ENCODE data around the gene ABL1.

Gene ABL1

DNA sequence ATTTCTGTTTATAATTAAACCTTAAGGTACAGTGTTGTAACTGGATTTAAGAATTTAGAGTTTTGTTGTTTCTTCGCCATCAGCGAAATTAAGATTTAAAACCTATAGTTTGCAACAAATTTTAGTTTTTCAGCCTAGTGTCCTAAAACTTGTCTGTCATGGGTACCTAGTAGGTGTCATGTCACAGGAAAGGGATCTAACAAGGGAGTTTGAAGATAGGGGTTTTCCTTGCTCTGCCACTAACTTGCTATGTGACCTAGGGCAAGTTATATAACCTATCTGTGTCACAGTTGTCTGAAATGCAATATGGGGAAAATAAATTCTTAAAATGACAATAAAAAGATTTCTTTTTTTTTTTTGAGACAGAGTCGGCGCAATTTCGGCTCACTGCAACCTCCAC lies 9.2 kb upstream of the ABL1 start:
- no peaks in the 10 kb centered on the region for H3K27me3 ChIP-seq (ENCODE audit: control insufficient read depth, insufficient read depth, low read length)
- no peak overlapping the region for H3K9ac ChIP-seq (ENCODE audit: low read length)
- H3K27ac ChIP-seq (ENCODE audit: low read depth, low read length) = no peak overlapping the region
- no peaks in the 10 kb centered on the region for H3K36me3 ChIP-seq (ENCODE audit: control insufficient read depth, insufficient read depth, low read length)
- H3K9me3 ChIP-seq (ENCODE audit: control insufficient read depth, insufficient read depth, low read depth, low read length) = peaks cover 4% of the 10 kb centered on the region; the same call in 1 of the 2 replicates
- H3K4me3 ChIP-seq (ENCODE audit: low read depth, low read length) = no peak overlapping the region
- peaks cover 33% of the 10 kb centered on the region for H3K4me1 ChIP-seq (ENCODE audit: control insufficient read depth, insufficient read depth, low read length)

DNA sequence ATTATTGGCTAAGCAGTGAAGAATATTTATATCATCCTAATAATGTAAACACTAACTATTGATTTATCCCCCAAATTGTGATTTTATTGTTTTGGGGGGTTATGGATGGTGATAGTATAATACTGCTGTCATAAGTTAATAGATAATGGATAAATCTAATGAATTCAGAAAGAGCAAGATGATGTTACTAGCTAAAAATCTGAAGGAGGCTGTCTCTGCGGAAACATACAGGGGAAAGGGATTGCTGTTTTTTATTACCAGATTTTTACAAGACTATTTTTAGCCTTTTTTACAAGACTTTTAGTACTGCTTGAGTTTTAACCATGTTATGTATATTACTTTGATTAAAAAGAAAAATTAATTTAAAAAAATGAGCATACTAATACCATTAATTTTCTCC lies 5.3 kb upstream of the ABL1 start:
- H3K4me1 ChIP-seq (ENCODE audit: control insufficient read depth, insufficient read depth, low read length) = peaks cover 30% of the 10 kb centered on the region

DNA sequence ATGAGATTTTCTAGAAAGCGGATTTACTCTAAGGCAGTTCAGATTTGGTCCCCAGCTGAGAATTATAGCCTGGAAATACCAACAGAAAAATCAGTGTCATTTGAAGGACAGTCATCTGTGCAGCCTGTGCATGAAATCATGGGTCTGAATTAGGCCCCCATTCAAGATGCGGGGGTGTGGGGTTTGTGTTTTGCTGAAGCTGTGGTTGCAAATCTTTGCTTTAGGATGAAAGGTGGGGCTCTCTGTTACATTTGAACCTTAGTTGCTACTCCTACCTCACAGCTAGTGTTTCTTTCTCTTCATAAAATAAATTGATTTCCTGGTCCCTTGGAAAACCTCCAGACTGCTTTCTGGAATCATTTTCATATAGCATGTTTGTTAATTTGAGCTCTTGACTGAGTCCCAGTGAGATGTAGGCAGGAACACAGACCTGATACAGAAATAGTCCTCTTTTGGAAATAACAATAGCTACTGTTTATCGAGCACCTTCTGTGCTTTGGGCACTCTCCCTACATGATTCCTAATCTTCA lies 4.8 kb upstream of the ABL1 start:
- H3K27me3 ChIP-seq (ENCODE audit: control insufficient read depth, insufficient read depth, low read length) = no peaks in the 10 kb centered on the region
- peaks cover 25% of the 10 kb centered on the region for H3K4me1 ChIP-seq (ENCODE audit: control insufficient read depth, insufficient read depth, low read length)
- no peaks in the 10 kb centered on the region for H3K36me3 ChIP-seq (ENCODE audit: control insufficient read depth, insufficient read depth, low read length)
- H3K4me3 ChIP-seq (ENCODE audit: low read depth, low read length) = no peak overlapping the region
- no peak overlapping the region for H3K27ac ChIP-seq (ENCODE audit: low read depth, low read length)
- peaks cover 4% of the 10 kb centered on the region; the same call in 1 of the 2 replicates for H3K9me3 ChIP-seq (ENCODE audit: control insufficient read depth, insufficient read depth, low read depth, low read length)
- H3K9ac ChIP-seq (ENCODE audit: low read length) = no peak overlapping the region

More for the DNA sequence above, 5.3 kb upstream of the ABL1 start:
- no peak overlapping the region for H3K9ac ChIP-seq (ENCODE audit: low read length)
- H3K4me3 ChIP-seq (ENCODE audit: low read depth, low read length) = no peak overlapping the region
- no peaks in the 10 kb centered on the region for H3K27me3 ChIP-seq (ENCODE audit: control insufficient read depth, insufficient read depth, low read length)
- H3K36me3 ChIP-seq (ENCODE audit: control insufficient read depth, insufficient read depth, low read length) = no peaks in the 10 kb centered on the region
- peaks cover 4% of the 10 kb centered on the region; the same call in 1 of the 2 replicates for H3K9me3 ChIP-seq (ENCODE audit: control insufficient read depth, insufficient read depth, low read depth, low read length)
- no peak overlapping the region for H3K27ac ChIP-seq (ENCODE audit: low read depth, low read length)

DNA sequence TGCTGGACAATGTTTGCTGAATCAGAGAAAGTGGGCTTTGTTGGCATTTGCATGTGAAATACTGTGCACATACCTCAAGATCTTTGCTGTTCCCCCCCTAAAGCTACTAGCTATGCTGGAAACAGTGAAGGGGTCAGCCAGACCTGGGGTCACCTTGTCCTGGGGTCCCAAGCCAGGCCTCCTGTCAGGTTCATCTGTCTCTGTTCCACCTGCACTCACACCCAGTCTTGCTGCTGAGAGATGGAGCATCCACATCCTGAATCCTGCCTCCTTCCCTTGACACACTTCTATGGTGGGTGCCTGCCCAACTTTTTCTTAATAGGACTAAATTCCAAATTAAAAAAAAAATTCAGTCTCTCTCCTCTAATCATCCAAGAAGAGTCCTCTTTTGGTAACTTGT lies 4.0 kb upstream of the ABL1 start:
- peaks cover 18% of the 10 kb centered on the region for H3K4me1 ChIP-seq (ENCODE audit: control insufficient read depth, insufficient read depth, low read length)
- H3K9me3 ChIP-seq (ENCODE audit: control insufficient read depth, insufficient read depth, low read depth, low read length) = peaks cover 4% of the 10 kb centered on the region; the same call in 1 of the 2 replicates
- no peak overlapping the region for H3K27ac ChIP-seq (ENCODE audit: low read depth, low read length)
- no peak overlapping the region for H3K4me3 ChIP-seq (ENCODE audit: low read depth, low read length)
- H3K36me3 ChIP-seq (ENCODE audit: control insufficient read depth, insufficient read depth, low read length) = no peaks in the 10 kb centered on the region
- H3K27me3 ChIP-seq (ENCODE audit: control insufficient read depth, insufficient read depth, low read length) = no peaks in the 10 kb centered on the region
- no peak overlapping the region for H3K9ac ChIP-seq (ENCODE audit: low read length)

DNA sequence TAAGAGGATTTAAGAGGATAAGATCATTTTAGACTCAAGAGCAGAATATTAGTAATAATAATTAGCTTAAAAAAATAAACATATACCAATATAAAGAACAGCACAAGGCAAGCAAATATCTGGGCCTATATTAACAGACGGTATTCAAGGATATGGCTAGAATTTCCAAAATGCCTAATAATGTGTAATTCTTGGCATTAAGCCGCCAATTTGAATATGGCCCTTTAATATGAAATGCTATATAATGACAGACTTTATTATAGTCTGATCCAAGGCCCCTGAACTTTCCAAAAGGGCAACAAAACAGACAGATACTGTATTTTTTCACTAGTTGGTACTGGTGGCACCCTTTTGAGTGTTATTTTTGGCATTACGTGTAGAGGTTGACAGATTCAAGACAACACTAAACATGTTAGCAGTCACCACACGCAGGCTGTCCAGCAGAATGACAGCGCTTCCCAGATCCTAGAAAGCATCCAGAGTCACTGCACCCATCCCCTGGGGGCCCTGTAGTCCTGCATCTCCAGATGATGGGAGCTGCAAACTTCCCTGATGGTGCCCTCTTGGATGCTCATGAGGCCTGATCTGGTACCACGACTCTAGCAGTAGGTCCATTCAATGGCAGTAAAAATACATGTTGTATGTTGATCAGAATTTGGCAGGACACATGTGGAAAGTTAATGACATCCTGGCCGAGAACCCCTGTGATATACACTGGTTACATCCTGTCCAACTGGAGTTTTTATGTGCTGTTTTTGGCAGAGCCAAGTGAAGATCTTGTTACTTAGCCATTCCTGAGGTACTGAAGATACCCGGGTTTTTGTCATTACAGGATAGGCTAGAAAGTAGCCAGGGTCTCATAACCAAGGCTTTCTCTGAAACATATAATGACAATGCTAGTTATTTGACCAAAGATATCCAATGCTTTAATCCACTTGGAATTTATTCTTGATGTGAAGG lies 1.7 kb upstream of the ABL1 start:
- Histone ChIP-seq H3K9ac (ENCODE audit: low read length) (no peak overlapping the region), H3K27ac (ENCODE audit: low read depth, low read length) (no peak overlapping the region), H3K4me3 (ENCODE audit: low read depth, low read length) (no peak overlapping the region)

DNA sequence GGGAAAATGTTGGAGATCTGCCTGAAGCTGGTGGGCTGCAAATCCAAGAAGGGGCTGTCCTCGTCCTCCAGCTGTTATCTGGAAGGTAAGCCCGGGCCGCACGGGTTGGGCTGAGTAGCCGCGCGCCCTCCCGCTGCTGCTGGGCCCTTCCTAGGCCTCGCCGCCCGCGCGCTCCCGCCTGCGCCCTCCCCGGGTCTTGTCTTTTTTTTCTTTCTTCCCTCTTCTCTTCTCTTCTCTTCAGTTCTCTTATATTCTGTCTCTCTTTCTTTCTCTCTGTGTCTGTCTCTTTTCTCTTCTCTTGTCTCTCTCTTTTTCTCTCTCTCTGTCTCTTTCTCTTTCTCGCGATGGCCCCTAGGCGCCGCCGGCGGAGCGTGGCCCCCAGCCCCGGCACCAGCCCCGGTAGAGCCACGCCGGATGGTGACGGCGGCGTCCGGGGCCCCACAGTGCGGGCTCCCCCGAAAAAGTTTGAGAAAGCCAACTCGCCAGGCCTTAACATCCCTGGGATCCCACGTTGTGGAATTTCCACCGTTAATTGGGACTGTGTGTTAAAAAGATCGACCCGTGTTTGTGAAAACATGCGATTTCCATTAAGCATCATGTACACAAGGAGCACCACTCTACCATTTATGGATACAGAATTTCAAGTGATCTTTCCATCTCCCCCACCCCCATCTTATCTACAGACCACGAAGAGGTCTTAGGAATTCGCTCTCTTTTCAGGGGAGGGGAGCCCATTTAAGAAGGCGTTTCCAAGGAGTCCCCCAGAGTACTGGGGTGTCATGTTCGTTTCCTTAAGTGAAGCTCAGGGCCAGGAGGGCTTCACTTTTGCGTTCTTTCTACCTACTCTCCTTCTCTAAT lies 616 bp downstream of the ABL1 start:
- Histone ChIP-seq H3K4me3 (ENCODE audit: low read depth, low read length) (peak overlapping the region; percentile 73), H3K27ac (ENCODE audit: low read depth, low read length) (peak overlapping the region; percentile 89; the same call in 1 of the 2 replicates), H3K36me3 (ENCODE audit: control insufficient read depth, insufficient read depth, low read length) (no peaks in the 10 kb centered on the region), H3K9ac (ENCODE audit: low read length) (peak overlapping the region; percentile 94), H3K9me3 (ENCODE audit: control insufficient read depth, insufficient read depth, low read depth, low read length) (no peaks in the 10 kb centered on the region), H3K27me3 (ENCODE audit: control insufficient read depth, insufficient read depth, low read length) (no peaks in the 10 kb centered on the region), H3K4me1 (ENCODE audit: control insufficient read depth, insufficient read depth, low read length) (peaks cover 40% of the 10 kb centered on the region)

More for the DNA sequence above, 1.7 kb upstream of the ABL1 start:
- Histone ChIP-seq H3K36me3 (ENCODE audit: control insufficient read depth, insufficient read depth, low read length) (no peaks in the 10 kb centered on the region), H3K27me3 (ENCODE audit: control insufficient read depth, insufficient read depth, low read length) (no peaks in the 10 kb centered on the region), H3K9me3 (ENCODE audit: control insufficient read depth, insufficient read depth, low read depth, low read length) (peaks cover 4% of the 10 kb centered on the region; the same call in 1 of the 2 replicates), H3K4me1 (ENCODE audit: control insufficient read depth, insufficient read depth, low read length) (peaks cover 28% of the 10 kb centered on the region)

DNA sequence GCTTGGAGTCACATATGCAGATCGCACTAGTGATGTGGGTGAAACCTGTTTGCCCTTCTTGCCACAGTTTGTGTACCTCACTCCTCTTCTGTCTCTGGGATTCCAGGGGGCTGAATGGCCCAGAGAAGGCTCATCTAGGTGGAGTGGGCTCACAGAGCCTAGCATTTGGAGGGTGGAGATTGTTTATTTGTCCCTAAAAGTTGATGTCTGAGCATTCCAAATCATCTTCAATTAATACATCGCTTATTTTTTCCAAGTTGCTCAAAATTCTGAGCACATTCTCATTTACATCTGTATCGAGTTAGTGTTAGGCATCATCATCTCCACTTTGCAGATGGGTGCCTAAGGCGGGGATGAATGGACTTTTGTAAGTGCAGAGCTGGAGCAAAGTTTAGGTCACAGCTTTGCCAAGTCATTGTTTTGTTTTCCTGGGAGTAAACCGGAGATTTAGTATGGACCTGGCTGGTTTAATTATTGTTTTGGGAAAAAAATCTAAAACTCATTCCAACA lies 2.0 kb downstream of the ABL1 start:
- H3K4me3 ChIP-seq (ENCODE audit: low read depth, low read length) = peak overlapping the region; percentile 14
- no peak overlapping the region for H3K9ac ChIP-seq (ENCODE audit: low read length)
- H3K4me1 ChIP-seq (ENCODE audit: control insufficient read depth, insufficient read depth, low read length) = peaks cover 44% of the 10 kb centered on the region

DNA sequence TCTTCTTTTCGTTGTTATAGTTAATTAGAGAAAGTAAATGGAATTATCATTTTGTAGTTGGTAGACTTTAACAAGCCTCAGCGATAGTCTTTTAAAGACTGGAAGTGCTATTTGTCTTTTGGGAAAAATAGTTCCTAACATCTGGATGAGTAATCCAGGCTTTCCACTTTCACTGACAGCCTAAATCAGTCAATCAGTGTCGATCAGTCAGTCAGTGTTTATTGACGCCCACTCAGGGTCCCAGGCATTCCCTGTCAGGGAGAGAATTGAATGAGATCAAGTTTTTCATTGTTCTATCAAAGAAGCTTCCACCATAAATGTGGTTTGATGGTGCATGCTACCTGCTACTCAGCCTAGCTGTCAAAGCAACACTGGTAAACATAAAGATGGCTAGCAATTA lies 2.6 kb downstream of the ABL1 start:
- H3K36me3 ChIP-seq (ENCODE audit: control insufficient read depth, insufficient read depth, low read length) = no peaks in the 10 kb centered on the region
- H3K4me1 ChIP-seq (ENCODE audit: control insufficient read depth, insufficient read depth, low read length) = peaks cover 50% of the 10 kb centered on the region
- H3K9me3 ChIP-seq (ENCODE audit: control insufficient read depth, insufficient read depth, low read depth, low read length) = no peaks in the 10 kb centered on the region
- no peak overlapping the region for H3K9ac ChIP-seq (ENCODE audit: low read length)
- H3K27ac ChIP-seq (ENCODE audit: low read depth, low read length) = no peak overlapping the region
- H3K4me3 ChIP-seq (ENCODE audit: low read depth, low read length) = 0 out of 2 replicates have a peak overlapping the region, but pooled peaks have one; percentile 14
- H3K27me3 ChIP-seq (ENCODE audit: control insufficient read depth, insufficient read depth, low read length) = no peaks in the 10 kb centered on the region

More for the DNA sequence above, 2.0 kb downstream of the ABL1 start:
- no peaks in the 10 kb centered on the region for H3K9me3 ChIP-seq (ENCODE audit: control insufficient read depth, insufficient read depth, low read depth, low read length)
- no peaks in the 10 kb centered on the region for H3K27me3 ChIP-seq (ENCODE audit: control insufficient read depth, insufficient read depth, low read length)
- H3K27ac ChIP-seq (ENCODE audit: low read depth, low read length) = no peak overlapping the region
- H3K36me3 ChIP-seq (ENCODE audit: control insufficient read depth, insufficient read depth, low read length) = no peaks in the 10 kb centered on the region

DNA sequence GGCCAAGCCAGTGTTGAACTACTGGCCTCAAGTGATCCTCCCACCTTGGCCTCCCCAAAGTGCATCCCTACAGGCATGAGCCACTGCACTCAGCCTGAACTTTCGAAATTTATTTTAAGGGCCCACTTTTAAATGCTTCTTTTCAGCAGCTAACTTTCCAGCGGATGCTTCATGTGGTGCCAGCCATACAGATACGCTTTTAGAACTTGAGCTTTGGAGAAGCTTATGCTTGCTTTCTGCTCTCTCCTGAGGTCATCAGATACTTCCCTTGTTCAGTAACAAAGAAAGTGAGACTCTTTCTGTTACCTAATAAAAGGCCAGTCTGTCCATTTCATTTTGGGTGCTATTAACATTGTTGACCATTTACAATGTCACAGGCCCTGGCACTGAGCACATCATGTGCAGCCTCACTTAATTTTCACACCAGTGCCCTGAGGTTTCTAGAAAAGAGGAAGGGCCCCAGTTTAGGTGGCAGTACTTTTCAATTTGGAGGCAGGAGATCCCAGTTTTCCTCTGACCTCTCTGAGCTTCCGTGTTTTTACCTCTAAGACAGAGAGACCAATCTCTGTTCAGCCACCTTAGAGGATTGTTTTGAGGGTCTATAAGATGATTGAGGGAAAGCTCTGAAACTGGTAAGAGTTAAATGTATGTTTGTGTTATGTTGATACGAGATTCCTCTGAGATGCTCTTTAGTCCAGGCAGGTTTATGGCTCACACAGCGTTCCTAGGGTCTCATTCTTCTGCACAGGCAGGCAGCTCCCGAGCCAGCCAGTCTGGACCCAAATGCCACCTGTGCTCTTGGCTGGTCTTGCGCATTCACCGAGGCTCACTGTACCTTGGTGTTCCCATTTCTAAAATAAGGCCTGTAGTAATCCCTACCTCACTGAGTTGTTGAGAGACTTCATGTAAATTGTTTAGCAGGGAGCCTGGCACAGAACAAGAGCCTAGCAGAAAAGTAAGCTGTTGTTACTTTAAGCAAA lies 4.4 kb downstream of the ABL1 start:
- no peak overlapping the region for H3K4me3 ChIP-seq (ENCODE audit: low read depth, low read length)
- H3K9me3 ChIP-seq (ENCODE audit: control insufficient read depth, insufficient read depth, low read depth, low read length) = no peaks in the 10 kb centered on the region
- peaks cover 50% of the 10 kb centered on the region for H3K4me1 ChIP-seq (ENCODE audit: control insufficient read depth, insufficient read depth, low read length)
- H3K36me3 ChIP-seq (ENCODE audit: control insufficient read depth, insufficient read depth, low read length) = no peaks in the 10 kb centered on the region
- H3K9ac ChIP-seq (ENCODE audit: low read length) = no peak overlapping the region
- no peak overlapping the region for H3K27ac ChIP-seq (ENCODE audit: low read depth, low read length)
- H3K27me3 ChIP-seq (ENCODE audit: control insufficient read depth, insufficient read depth, low read length) = no peaks in the 10 kb centered on the region

DNA sequence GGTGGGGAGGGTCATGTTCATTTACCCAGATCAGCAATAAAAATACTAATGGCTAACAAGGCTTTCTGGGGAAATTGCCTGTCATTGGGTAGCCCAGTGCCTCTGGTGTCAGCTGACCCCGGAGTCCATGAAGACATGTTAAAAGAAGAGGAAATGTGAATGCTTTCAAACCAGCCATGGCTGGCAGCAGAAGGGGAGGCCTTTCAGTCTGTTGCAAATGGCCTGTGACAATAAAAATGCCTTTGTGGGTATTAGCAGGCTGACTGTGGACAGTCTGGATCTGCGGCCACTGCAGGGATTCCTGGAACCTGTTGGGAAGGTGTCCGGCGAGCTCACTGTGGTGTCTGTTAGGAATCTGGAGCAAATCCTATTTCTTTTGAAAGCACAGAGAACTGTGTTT lies 7.5 kb downstream of the ABL1 start:
- no peaks in the 10 kb centered on the region for H3K27me3 ChIP-seq (ENCODE audit: control insufficient read depth, insufficient read depth, low read length)
- H3K36me3 ChIP-seq (ENCODE audit: control insufficient read depth, insufficient read depth, low read length) = no peaks in the 10 kb centered on the region
- H3K9me3 ChIP-seq (ENCODE audit: control insufficient read depth, insufficient read depth, low read depth, low read length) = no peaks in the 10 kb centered on the region
- H3K4me3 ChIP-seq (ENCODE audit: low read depth, low read length) = no peak overlapping the region
- peaks cover 64% of the 10 kb centered on the region for H3K4me1 ChIP-seq (ENCODE audit: control insufficient read depth, insufficient read depth, low read length)
- H3K9ac ChIP-seq (ENCODE audit: low read length) = no peak overlapping the region
- no peak overlapping the region for H3K27ac ChIP-seq (ENCODE audit: low read depth, low read length)
